Esophagus squamous epithelium (tissue), 5 donors: Measurements from ENCODE around the gene CCDC85C. TPM values are rescaled to one million over a fixed set of nuclear protein-coding genes. Genes with fewer than 3 reads are reported as not detected.

ENCODE experiments used
- DNase-seq: peaks from one replicate; lab custom pipeline; 2025; lab: John Stamatoyannopoulos, UW
- H3K27ac ChIP-seq, 4 donors: fragments of 200-600 bp; sonication (generic); one replicate each; pipeline ENCODE4 v1.5.1; 2016 to 2019; ENCODE audit warnings: mild to moderate bottlenecking in 1 of 4
- H3K27me3 ChIP-seq, 4 donors: fragments of 200-600 bp; sonication (generic); 1 replicate in 3 of 4; 2 replicates in 1 of 4; pipeline versions ENCODE4 v1.5.1 to v1.6.0; 2017 to 2021; ENCODE audit warnings: antibody characterized with exemption in 1 of 4
- H3K36me3 ChIP-seq, 3 donors: fragments of 200-600 bp; sonication (generic); one replicate each; pipeline ENCODE4 v1.5.1; 2016 to 2019
- H3K4me1 ChIP-seq, 3 donors: fragments of 200-600 bp; sonication (generic); one replicate each; pipeline ENCODE4 v1.5.1; 2017 to 2019
- H3K4me3 ChIP-seq, 4 donors: fragments of 200-600 bp; sonication (generic); 1 replicate in 3 of 4; 2 replicates in 1 of 4; pipeline ENCODE4 v1.5.1; 2016 to 2019; ENCODE audit warnings: mild to moderate bottlenecking in 2 of 4, moderate library complexity in 1 of 4
- H3K9me3 ChIP-seq, 3 donors: fragments of 200-600 bp; sonication (generic); one replicate each; pipeline ENCODE4 v1.5.1; 2016 to 2019
- POLR2A ChIP-seq, 4 donors: fragments of 450-650 bp; IDR thresholded peaks; one replicate each; pipeline ENCODE4 v1.6.1; 2017; ENCODE audit warnings: antibody characterized with exemption in 4 of 4, mild to moderate bottlenecking in 4 of 4, moderate library complexity in 3 of 4
- WGBS, 2 donors: methylation state at CpG; one replicate each; pipeline ENCODE4 v1.1.5; 2018; 5-methylcytosine and 5-hydroxymethylcytosine counted together
- intact Hi-C: fragments of 100-400 bp; cut with DNase I; formaldehyde crosslinking; loops from one replicate; pipeline ENCODE4 v1.15.0; 2022
- total RNA-seq, 4 donors: library from RNA; depleted of rRNA; stranded (reverse); fragments of >200 nt; gene quantifications; one replicate each; pipeline ENCODE4 v1.1.0, GENCODE V29; 2016
- TF ChIP-seq, protein P1 (sequence below), 6 experiments: fragments of 450-650 bp in 4 of 6; fragments of 200-600 bp in 2 of 6; sonication (generic) in 2 of 6; IDR thresholded peaks; one replicate each; pipeline ENCODE4 v1.5.1; 2016 to 2019; ENCODE audit warnings: antibody characterized with exemption in 6 of 6, mild to moderate bottlenecking in 4 of 6, moderate library complexity in 4 of 6
- donor health status: DM: yes; HTN: yes; CAD: no.

The CCDC85C gene
- total RNA-seq, result 10 to 100 TPM; 23.4 to 52.0 (median 27.1) TPM

DNA sequence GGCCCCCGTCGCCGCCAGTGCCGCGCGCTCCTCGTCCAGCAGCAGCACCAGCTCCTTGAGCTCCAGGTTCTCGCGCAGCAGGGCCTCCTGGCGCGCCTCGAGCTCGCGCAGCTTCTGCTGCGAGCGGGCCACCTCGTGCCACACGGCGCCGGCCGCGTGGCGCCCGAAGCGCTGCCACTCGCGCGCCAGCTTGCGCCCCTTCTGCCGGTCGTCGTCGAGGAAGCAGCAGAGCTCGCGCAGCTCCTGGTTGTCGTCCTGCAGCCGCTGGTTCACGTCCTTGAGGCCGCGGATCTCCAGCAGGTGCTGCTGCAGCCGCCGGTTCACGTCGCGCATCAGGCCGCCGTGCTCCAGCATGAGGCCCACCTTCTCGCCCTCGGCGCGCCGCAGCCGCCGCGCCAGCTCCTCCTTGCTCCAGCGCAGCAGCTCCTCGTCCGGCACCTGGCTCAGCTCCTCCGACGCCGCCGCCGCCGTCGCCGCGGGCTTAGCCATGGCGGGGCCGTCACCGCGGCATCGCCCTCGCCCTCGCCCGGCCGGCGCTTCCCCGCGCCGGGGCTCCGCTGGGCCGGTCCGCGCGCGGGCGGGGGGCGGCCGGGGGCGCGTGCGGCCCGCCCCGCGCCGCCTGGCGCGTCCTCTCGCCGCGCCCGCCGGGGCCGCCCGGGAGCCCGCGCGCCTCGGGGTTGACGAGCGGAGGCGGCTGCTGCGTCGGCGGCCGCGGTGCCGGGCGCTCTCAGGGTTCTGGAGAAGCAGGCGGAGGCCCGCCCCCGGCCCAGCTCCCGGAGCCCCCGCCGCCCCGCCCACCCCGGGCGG is at the start of gene CCDC85C:
CCDC85C (minus strand) TSS at position 737 of the 807 bp plus-strand sequence; CDS start at position 489, 248 bp downstream.
- Histone ChIP-seq H3K4me1 (peaks cover 37 to 68% (median 44%) of the 10 kb centered on the region in 3 donors), H3K36me3 (no peaks in the 10 kb centered on the region), H3K9me3 (no peaks in the 10 kb centered on the region), H3K4me3 (peak within 1 kb of the TSS; percentile 73 to 97 (median 89)), H3K27ac (peak within 1 kb of the TSS; percentile 93 to 97 (median 96)), H3K27me3 (peaks cover 0 to 4% (median 0%) of the 10 kb centered on the region in 4 donors)
- TF ChIP-seq POLR2A (IDR thresholded peaks at IDR 0.05), result peak in 1 of 4 donors; percentile 1
- TF ChIP-seq, protein P1, sequence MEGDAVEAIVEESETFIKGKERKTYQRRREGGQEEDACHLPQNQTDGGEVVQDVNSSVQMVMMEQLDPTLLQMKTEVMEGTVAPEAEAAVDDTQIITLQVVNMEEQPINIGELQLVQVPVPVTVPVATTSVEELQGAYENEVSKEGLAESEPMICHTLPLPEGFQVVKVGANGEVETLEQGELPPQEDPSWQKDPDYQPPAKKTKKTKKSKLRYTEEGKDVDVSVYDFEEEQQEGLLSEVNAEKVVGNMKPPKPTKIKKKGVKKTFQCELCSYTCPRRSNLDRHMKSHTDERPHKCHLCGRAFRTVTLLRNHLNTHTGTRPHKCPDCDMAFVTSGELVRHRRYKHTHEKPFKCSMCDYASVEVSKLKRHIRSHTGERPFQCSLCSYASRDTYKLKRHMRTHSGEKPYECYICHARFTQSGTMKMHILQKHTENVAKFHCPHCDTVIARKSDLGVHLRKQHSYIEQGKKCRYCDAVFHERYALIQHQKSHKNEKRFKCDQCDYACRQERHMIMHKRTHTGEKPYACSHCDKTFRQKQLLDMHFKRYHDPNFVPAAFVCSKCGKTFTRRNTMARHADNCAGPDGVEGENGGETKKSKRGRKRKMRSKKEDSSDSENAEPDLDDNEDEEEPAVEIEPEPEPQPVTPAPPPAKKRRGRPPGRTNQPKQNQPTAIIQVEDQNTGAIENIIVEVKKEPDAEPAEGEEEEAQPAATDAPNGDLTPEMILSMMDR (IDR thresholded peaks at IDR 0.05), result peak in 1 of 6 experiments; percentile 4
- intact Hi-C loops, result no loop called here
- DNase-seq, result no peak
- no CpG with 5 or more reads among the region's 128 CpGs for WGBS, 2 donors

GRCh38 chr14:99651953-99652746 is 48.1 kb upstream of the CCDC85C start:
- H3K27me3 ChIP-seq, result peaks cover 0 to 25% (median 0%) of the 10 kb centered on the region in 4 donors
- DNase-seq, result no peak
- no peaks in the 10 kb centered on the region for H3K9me3 ChIP-seq
- 83 to 90% methylated on average over 14 to 27 of the region's 32 CpGs for WGBS, 2 donors
- H3K4me1 ChIP-seq, result peaks cover 0 to 7% (median 0%) of the 10 kb centered on the region in 3 donors
- no peak for TF ChIP-seq POLR2A (IDR thresholded peaks at IDR 0.05)
- TF ChIP-seq, protein P1 (IDR thresholded peaks at IDR 0.05), result no peak
- intact Hi-C loops, result no loop called here
- H3K36me3 ChIP-seq, result no peaks in the 10 kb centered on the region
- H3K4me3 ChIP-seq, result no peak overlapping the region
- no peak overlapping the region for H3K27ac ChIP-seq

DNA sequence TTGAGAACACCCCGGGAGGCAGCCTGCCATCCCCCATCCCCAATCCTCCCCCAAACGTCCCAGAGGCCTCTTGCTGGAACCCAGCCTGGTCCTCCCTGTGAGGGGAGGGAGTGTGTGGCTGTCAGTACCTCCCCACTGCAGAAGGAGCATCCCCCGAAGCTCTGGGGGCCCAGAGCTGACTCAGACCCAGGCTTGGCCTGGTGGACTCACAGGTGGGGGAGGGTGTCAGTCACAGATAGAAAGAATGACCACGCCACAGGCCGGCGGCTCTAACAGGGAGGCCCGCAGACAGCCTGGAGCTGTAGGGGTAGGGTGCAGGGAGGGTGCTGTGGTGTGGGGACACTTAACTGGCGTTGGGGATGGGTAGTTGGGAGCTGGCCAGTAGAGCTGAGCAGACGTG is 46.2 kb upstream of the CCDC85C start:
- no peaks in the 10 kb centered on the region for H3K36me3 ChIP-seq
- H3K4me1 ChIP-seq, result peaks cover 0 to 19% (median 0%) of the 10 kb centered on the region in 3 donors
- intact Hi-C loops, result no loop called here
- H3K4me3 ChIP-seq, result no peak overlapping the region
- TF ChIP-seq POLR2A (IDR thresholded peaks at IDR 0.05), result no peak
- TF ChIP-seq, protein P1 (IDR thresholded peaks at IDR 0.05), result no peak
- no peaks in the 10 kb centered on the region for H3K9me3 ChIP-seq
- peaks cover 0 to 23% (median 0%) of the 10 kb centered on the region in 4 donors for H3K27me3 ChIP-seq
- no peak overlapping the region for H3K27ac ChIP-seq
- WGBS, 2 donors, result 51 to 67% methylated on average over 2 to 4 of the region's 9 CpGs
- DNase-seq, result no peak

GRCh38 chr14:99649643-99650042 is 45.6 kb upstream of the CCDC85C start:
- intact Hi-C loops, result no loop called here
- no peaks in the 10 kb centered on the region for H3K9me3 ChIP-seq
- peaks cover 0 to 27% (median 0%) of the 10 kb centered on the region in 4 donors for H3K27me3 ChIP-seq
- no peak overlapping the region for H3K4me3 ChIP-seq
- TF ChIP-seq, protein P1 (IDR thresholded peaks at IDR 0.05), result no peak
- TF ChIP-seq POLR2A (IDR thresholded peaks at IDR 0.05), result no peak
- 66 to 81% methylated on average over 4 to 8 of the region's 8 CpGs for WGBS, 2 donors
- DNase-seq, result no peak
- H3K36me3 ChIP-seq, result no peaks in the 10 kb centered on the region
- peaks cover 0 to 23% (median 0%) of the 10 kb centered on the region in 3 donors for H3K4me1 ChIP-seq
- H3K27ac ChIP-seq, result no peak overlapping the region
